Ishikawa (cell line): Measurements from ENCODE around the gene PQBP1.

Experiments used
- CEBPB ChIP-seq: IDR thresholded peaks from 2 replicates; pipeline ENCODE4 v1.6.1; 2012
- CREB1 ChIP-seq: IDR thresholded peaks from 2 replicates; pipeline ENCODE4 v1.6.1; 2012; ENCODE audit warnings: low read depth
- EGR1 ChIP-seq: IDR thresholded peaks from 2 replicates; pipeline ENCODE4 v1.6.1; 2012
- EP300 ChIP-seq: IDR thresholded peaks from 2 replicates; pipeline ENCODE4 v1.6.1; 2012; ENCODE audit warnings: borderline replicate concordance
- FOXM1 ChIP-seq: IDR thresholded peaks from 2 replicates; pipeline ENCODE4 v1.6.1; 2012; ENCODE audit warnings: low read depth, borderline replicate concordance
- MAX ChIP-seq: IDR thresholded peaks from 2 replicates; pipeline ENCODE4 v1.6.1; 2012
- NFIC ChIP-seq: IDR thresholded peaks from 2 replicates; pipeline ENCODE4 v1.6.1; 2012
- RAD21 ChIP-seq: IDR thresholded peaks from 2 replicates; pipeline ENCODE4 v1.6.1; 2012; ENCODE audit warnings: low read depth
- REST ChIP-seq: IDR thresholded peaks from 2 replicates; pipeline ENCODE4 v1.6.1; 2012; ENCODE audit warnings: low read depth, mild to moderate bottlenecking
- TAF1 ChIP-seq: IDR thresholded peaks from 2 replicates; pipeline ENCODE4 v1.6.1; 2012; ENCODE audit warnings: low read depth, mild to moderate bottlenecking
- TCF12 ChIP-seq: IDR thresholded peaks from 2 replicates; pipeline ENCODE4 v1.6.1; 2012; ENCODE audit warnings: low read depth
- TEAD4 ChIP-seq: IDR thresholded peaks from 2 replicates; pipeline ENCODE4 v1.6.1; 2012
- USF1 ChIP-seq: IDR thresholded peaks from 2 replicates; pipeline ENCODE4 v1.6.1; 2012
- YY1 ChIP-seq: IDR thresholded peaks from 2 replicates; pipeline ENCODE4 v1.6.1; 2012; ENCODE audit warnings: low read depth
- ZBTB7A ChIP-seq: IDR thresholded peaks from 2 replicates; pipeline ENCODE4 v1.6.1; 2012; ENCODE audit warnings: low read depth

PQBP1 gene

GRCh38 chrX:48924270-48924669 is 26.5 kb downstream of the PQBP1 start:
- TF ChIP-seq EP300 (no peak), CEBPB (no peak), REST (no peak), RAD21 (no peak), USF1 (no peak), NFIC (no peak), ZBTB7A (no peak), EGR1 (no peak), TAF1 (no peak), FOXM1 (no peak), TCF12 (no peak), TEAD4 (no peak)

- TF ChIP-seq YY1 (no peak), NFIC (no peak), CREB1 (no peak), USF1 (no peak), FOXM1 (no peak)
Measured at GRCh38 chrX:48927123-48927522, 29.4 kb downstream of the PQBP1 start.

- TF ChIP-seq TAF1 (no peak), CEBPB (no peak), EP300 (no peak), MAX (no peak), FOXM1 (no peak), NFIC (no peak)
Measured at GRCh38 chrX:48927736-48928382, 30.1 kb downstream of the PQBP1 start.

GRCh38 chrX:48933757-48934156 is 36.0 kb downstream of the PQBP1 start:
- TF ChIP-seq CREB1 (no peak), MAX (no peak), RAD21 (no peak), TEAD4 (no peak), USF1 (no peak), TCF12 (no peak), NFIC (no peak), TAF1 (no peak), ZBTB7A (no peak), YY1 (no peak), EGR1 (no peak), REST (no peak)

- TF ChIP-seq EGR1, result no peak
- TF ChIP-seq ZBTB7A, result no peak
- TF ChIP-seq EP300, result no peak
- TF ChIP-seq REST, result no peak
- no peak for TF ChIP-seq NFIC
- no peak for TF ChIP-seq RAD21
- TF ChIP-seq FOXM1, result no peak
- no peak for TF ChIP-seq CEBPB
- no peak for TF ChIP-seq MAX
- TF ChIP-seq CREB1, result no peak
- TF ChIP-seq TAF1, result no peak
- TF ChIP-seq TEAD4, result no peak
- no peak for TF ChIP-seq USF1
- TF ChIP-seq TCF12, result no peak
Measured at GRCh38 chrX:48934581-48935300, 37.0 kb downstream of the PQBP1 start.
